Activated naive CD4-positive, alpha-beta T cell treated with anti-CD3 and anti-CD28 coated beads, Interleukin-2, amount 50 U/mL, for 72 hours (primary cell): ENCODE results near the gene ELMOD2. TPM values are rescaled to one million over a fixed set of nuclear protein-coding genes. Genes with fewer than 3 reads are reported as not detected.
"Not testable (repeated sequence)": the region's sequence is repeated elsewhere in the genome, so short reads cannot be mapped to it uniquely, and the experiment has no call there.

ENCODE experiments used
- ATAC-seq, 2 donors: fragments of 150-1000 bp; cut with Tn5 transposase; 2 replicates each; pipeline ENCODE4 v1.10.0; 2021; ENCODE audit warnings: mild to moderate bottlenecking in 2 of 2, moderate library complexity in 2 of 2
- DNase-seq, 2 donors: peaks; one replicate each; pipeline ENCODE4 v3.0.0; 2021 to 2022; ENCODE audit warnings: low spot score in 2 of 2
- H3K27ac Mint-ChIP-seq, 2 donors: one replicate each; pipeline ENCODE4 v1.8.0; 2022; ENCODE audit warnings: mild to moderate bottlenecking in 2 of 2, mixed read lengths in 2 of 2
- H3K36me3 Mint-ChIP-seq, 2 donors: one replicate each; pipeline ENCODE4 v1.8.0; 2022; ENCODE audit warnings: mixed read lengths in 2 of 2
- H3K9me3 Mint-ChIP-seq, 2 donors: one replicate each; pipeline ENCODE4 v1.8.0; 2022; ENCODE audit warnings: mixed read lengths in 2 of 2
- total RNA-seq, 2 donors: library from RNA; stranded (reverse); gene quantifications; one replicate each; pipeline ENCODE4 v1.2.3, GENCODE V29; 2022

Gene ELMOD2, protein sequence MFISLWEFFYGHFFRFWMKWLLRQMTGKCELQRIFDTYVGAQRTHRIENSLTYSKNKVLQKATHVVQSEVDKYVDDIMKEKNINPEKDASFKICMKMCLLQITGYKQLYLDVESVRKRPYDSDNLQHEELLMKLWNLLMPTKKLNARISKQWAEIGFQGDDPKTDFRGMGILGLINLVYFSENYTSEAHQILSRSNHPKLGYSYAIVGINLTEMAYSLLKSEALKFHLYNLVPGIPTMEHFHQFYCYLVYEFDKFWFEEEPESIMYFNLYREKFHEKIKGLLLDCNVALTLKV
- 10 to 100 TPM; 10.6 to 14.8 TPM for total RNA-seq

DNA sequence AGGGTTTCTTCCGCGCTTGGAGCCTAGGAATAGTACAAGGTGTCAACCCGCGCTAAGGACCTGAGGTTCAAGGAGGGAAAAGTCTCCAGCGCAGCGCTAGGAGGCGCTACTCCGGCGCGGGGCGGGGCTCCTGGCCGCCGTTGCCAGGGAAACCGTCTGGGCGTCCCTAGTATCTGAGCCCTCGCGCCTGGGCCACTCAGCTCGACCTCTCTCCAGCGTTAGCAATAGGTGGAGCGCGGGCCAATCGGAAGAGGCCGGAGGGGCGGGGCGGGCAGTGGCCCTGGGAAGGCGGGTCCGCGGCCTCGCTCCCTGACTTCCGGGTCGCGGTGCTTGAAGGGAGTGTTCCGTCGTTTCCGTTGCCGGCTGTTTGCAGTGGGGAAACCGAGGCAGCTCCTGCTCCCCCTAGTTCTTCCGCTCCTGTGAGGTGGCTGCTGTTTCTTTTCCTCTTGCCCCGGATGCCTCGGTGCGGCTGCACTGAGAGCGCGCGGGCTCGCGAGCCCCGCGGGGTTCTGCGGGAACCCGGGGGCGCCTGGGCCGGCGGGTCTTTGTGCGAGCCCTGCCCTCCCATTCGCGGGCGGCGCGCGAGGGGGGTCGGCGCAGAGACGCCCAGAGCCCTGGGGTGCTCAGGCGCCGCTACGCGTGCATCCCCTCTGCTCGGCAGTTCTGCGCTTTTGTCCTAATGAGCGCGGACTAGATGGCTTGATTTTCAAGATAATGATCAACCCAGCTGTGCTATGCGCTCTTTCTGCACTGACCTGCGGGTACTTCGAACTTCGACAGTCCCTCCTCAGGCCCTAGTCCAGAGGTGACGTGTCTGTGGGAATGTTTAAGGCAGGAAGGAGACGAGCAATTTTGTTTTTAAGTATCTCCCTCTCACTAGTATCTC is at the start of gene ELMOD2:
Gene ELMOD2 (plus strand): TSS at position 312 of the 886 bp plus-strand sequence. CDS start 1,261 bp downstream, outside the sequence.
- H3K9me3 Mint-ChIP-seq = no peaks in the 10 kb centered on the region
- H3K27ac Mint-ChIP-seq = peak within 1 kb of the TSS; percentile 36 to 64
- peak; percentile 100 for ATAC-seq
- peak; percentile 96 to 98 for DNase-seq
- peaks cover 7 to 8% of the 10 kb centered on the region in 2 donors for H3K36me3 Mint-ChIP-seq

DNA sequence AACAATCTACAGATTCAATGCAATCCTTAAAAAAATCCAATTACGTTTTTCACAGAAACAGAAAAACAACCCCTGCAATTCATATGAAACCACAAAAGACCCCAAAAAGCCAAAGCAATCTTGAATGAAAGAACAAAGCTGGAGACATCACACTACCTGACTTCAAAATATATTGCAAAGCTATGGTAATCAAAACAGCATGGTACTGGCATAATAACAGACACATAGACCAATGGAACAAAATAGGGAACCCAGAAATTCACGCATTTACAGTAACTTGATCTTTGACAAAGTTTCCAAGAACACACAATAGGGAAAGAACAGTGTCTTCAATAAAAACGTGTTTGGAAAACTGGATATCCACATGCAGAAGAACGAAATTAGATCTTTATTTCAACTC is 40.5 kb upstream of the ELMOD2 start:
- no peak for ATAC-seq

GRCh38 chr4:140485939-140486338 is 38.0 kb upstream of the ELMOD2 start:
- H3K9me3 Mint-ChIP-seq = peaks cover 3 to 11% of the 10 kb centered on the region in 2 donors
- H3K36me3 Mint-ChIP-seq = peaks cover 4 to 6% of the 10 kb centered on the region in 2 donors
- H3K27ac Mint-ChIP-seq = no peak overlapping the region
- no peak for ATAC-seq
- DNase-seq = no peak

More for the DNA sequence above, 40.5 kb upstream of the ELMOD2 start:
- no peak for DNase-seq
- Mint-ChIP-seq H3K27ac (no peak overlapping the region), H3K9me3 (peaks cover 3 to 11% of the 10 kb centered on the region in 2 donors), H3K36me3 (peaks cover 4 to 6% of the 10 kb centered on the region in 2 donors)

GRCh38 chr4:140497405-140497746 is 26.6 kb upstream of the ELMOD2 start:
- ATAC-seq = no peak
- DNase-seq = no peak
- no peaks in the 10 kb centered on the region for H3K9me3 Mint-ChIP-seq
- H3K27ac Mint-ChIP-seq = peak overlapping the region in 1 of 2 donors; percentile 84
- no peaks in the 10 kb centered on the region for H3K36me3 Mint-ChIP-seq

- Mint-ChIP-seq H3K9me3 (no peaks in the 10 kb centered on the region), H3K27ac (peak within 1 kb of the TSS in 1 of 2 donors; percentile 84), H3K36me3 (no peaks in the 10 kb centered on the region)
- no peak for DNase-seq
- peak in 1 of 2 donors; percentile 58 for ATAC-seq
Observed at GRCh38 chr4:140497747-140498636, 26.0 kb upstream of the ELMOD2 start, which contains the start of gene MGAT4D. Gene MGAT4D (minus strand): TSS chr4:140498293. CDS start chr4:140498222, 71 bp downstream.

GRCh38 chr4:140499391-140499790 is 24.6 kb upstream of the ELMOD2 start:
- H3K36me3 Mint-ChIP-seq = no peaks in the 10 kb centered on the region
- ATAC-seq = no peak
- H3K27ac Mint-ChIP-seq = no peak overlapping the region

GRCh38 chr4:140504261-140504660 is 19.7 kb upstream of the ELMOD2 start:
- DNase-seq = no peak
- peaks cover 0 to 6% of the 10 kb centered on the region in 2 donors for H3K36me3 Mint-ChIP-seq
- ATAC-seq = no peak
- no peak overlapping the region for H3K27ac Mint-ChIP-seq
- no peaks in the 10 kb centered on the region for H3K9me3 Mint-ChIP-seq

More at GRCh38 chr4:140499391-140499790, 24.6 kb upstream of the ELMOD2 start:
- no peaks in the 10 kb centered on the region for H3K9me3 Mint-ChIP-seq
- no peak for DNase-seq

- DNase-seq, H3K9me3 Mint-ChIP-seq, ATAC-seq, H3K27ac Mint-ChIP-seq, H3K36me3 Mint-ChIP-seq: not testable (repeated sequence)
Observed at GRCh38 chr4:140513765-140514164, 10.2 kb upstream of the ELMOD2 start.

- ATAC-seq (no peak), DNase-seq (no peak)
- H3K36me3 Mint-ChIP-seq = no peaks in the 10 kb centered on the region
- H3K27ac Mint-ChIP-seq = no peak overlapping the region
- H3K9me3 Mint-ChIP-seq = no peaks in the 10 kb centered on the region
Observed at GRCh38 chr4:140515423-140515822, 8.5 kb upstream of the ELMOD2 start.

DNA sequence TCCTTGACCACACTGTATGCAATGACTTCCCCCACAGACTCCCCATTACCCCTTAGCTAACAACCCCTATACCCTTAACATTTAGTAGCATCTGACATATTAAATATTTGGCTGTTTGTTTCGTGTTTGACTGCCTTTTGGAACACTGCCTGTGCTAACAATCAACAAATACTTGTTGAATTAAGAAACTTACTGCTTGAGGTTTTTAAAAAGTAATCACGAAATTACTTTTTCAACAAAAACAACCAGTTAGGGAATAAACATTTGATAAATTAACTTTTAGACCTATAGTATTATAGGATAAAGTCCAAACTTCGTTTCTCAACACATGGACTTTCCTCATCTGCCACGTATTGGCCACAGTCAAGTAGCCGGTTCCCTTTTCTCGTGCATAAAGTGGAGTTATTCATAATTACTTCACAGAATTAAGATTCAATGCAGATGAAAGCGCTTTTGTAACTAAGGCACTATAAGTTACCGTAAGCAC is 555 bp upstream of the ELMOD2 start:
- no peak for DNase-seq
- ATAC-seq = no peak
- Mint-ChIP-seq H3K27ac (peak overlapping the region in 1 of 2 donors; percentile 64), H3K36me3 (peaks cover 7 to 8% of the 10 kb centered on the region in 2 donors), H3K9me3 (no peaks in the 10 kb centered on the region)

- Mint-ChIP-seq H3K27ac (no peak overlapping the region), H3K36me3 (peaks cover 7 to 8% of the 10 kb centered on the region in 2 donors), H3K9me3 (no peaks in the 10 kb centered on the region)
- DNase-seq (no peak), ATAC-seq (no peak)
Observed at GRCh38 chr4:140529434-140529833, 5.5 kb downstream of the ELMOD2 start.

GRCh38 chr4:140533951-140534480 is 10.0 kb downstream of the ELMOD2 start:
- no peaks in the 10 kb centered on the region for H3K9me3 Mint-ChIP-seq
- no peak overlapping the region for H3K27ac Mint-ChIP-seq
- no peaks in the 10 kb centered on the region for H3K36me3 Mint-ChIP-seq
- ATAC-seq (no peak), DNase-seq (no peak)

DNA sequence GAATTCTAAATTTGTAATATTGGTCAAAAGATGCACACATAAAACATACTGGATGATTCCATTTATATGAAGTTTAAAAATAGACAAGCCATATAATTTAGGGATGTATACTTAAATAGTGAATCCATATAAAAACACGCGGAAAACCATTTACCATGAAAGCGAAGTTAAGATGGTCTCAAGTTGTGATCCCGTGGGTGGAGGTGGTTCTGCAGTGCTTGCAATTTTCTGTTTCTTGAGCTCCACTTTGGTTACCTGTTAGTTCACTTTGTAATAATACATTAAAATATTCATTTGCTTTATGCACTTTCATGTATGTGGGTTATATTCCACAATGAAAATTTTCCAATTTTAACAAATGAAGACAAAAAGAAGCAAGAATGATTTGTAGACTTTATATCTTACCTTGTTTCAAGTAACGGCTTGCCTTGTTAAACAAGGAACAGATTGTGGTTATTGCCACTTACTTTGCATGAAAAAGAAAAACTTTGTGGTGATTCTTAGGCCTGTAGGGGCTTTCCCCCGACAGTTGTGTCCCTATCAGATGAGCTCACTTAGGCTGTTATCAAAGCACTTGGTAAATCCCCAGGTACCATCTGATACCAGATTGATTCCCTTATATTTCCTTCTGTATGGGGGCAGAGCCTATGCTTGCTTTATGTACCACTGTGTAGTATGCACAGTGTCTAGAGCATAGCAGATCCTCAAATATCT is 32.6 kb downstream of the ELMOD2 start:
- no peak for DNase-seq
- Mint-ChIP-seq H3K36me3 (peaks cover 0 to 8% of the 10 kb centered on the region in 2 donors), H3K9me3 (no peaks in the 10 kb centered on the region), H3K27ac (no peak overlapping the region)
- ATAC-seq = peak; percentile 99 to 100

- no peak for ATAC-seq
Observed at GRCh38 chr4:140557831-140558435, 34.0 kb downstream of the ELMOD2 start.

GRCh38 chr4:140559696-140560095 is 35.7 kb downstream of the ELMOD2 start:
- H3K9me3 Mint-ChIP-seq = no peaks in the 10 kb centered on the region
- DNase-seq = no peak
- H3K36me3 Mint-ChIP-seq = peaks cover 0 to 8% of the 10 kb centered on the region in 2 donors
- H3K27ac Mint-ChIP-seq = no peak overlapping the region
- ATAC-seq = no peak

More at GRCh38 chr4:140557831-140558435, 34.0 kb downstream of the ELMOD2 start:
- no peak overlapping the region for H3K27ac Mint-ChIP-seq
- H3K36me3 Mint-ChIP-seq = peaks cover 0 to 8% of the 10 kb centered on the region in 2 donors
- DNase-seq = no peak
- H3K9me3 Mint-ChIP-seq = no peaks in the 10 kb centered on the region
